ENCODE measurements around the gene LAMB1. TPM values are rescaled to one million over a fixed set of nuclear protein-coding genes. Genes with fewer than 3 reads are reported as not detected.

The LAMB1 gene
- total and polyA plus RNA-seq, 2 of the 13 experiments (the other 11 are each of a cell fraction or from before 2014, with no cell fraction given) = 109 to 124 TPM

DNA sequence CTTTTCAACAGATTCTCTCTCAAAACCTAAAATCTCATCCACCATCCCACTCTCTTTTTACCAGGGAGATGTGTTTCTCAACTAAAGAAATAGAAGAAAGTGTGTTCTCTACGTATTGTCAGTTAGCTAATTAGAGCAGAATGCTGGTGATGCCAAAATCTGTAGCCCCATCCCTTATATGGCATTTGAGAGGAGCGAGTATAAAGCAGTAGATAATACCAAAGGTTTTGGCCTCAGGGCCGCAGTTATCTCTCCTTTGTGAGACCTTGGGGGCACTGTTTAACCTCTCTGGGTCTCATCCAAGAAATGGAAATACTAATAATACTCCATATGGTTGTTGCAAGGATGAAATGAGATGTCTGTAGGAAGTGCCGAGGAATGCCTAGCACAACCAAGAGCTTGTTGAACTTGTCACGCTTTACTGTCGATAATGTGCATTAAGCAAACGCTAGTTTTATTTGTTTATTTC, 112.4 kb downstream of the LAMB1 start:
- Histone ChIP-seq H3K4me1 (ENCODE audit: insufficient read depth, low read length) (peaks cover 33% of the 10 kb centered on the region), H3K9me3 (ENCODE audit: low read length) (no peaks in the 10 kb centered on the region), H2AFZ (ENCODE audit: low read length) (peak overlapping the region; percentile 94), H3K27me3 (ENCODE audit: control insufficient read depth in 1 of 2, insufficient read depth in 2 of 2, low read length in 2 of 2) (no peaks in the 10 kb centered on the region; a peak in 1 of 5 replicates), H3K36me3 (replicated peaks in 1 of 2; ENCODE audit: control insufficient read depth in 1 of 2, insufficient read depth in 2 of 2, low read length in 2 of 2) (peaks cover 0 to 12% of the 10 kb centered on the region in 2 experiments; a peak in 3 of 5 replicates), H3K4me3 (replicated peaks in 1 of 3; ENCODE audit: insufficient read depth in 1 of 3, low read depth in 2 of 3, low read length in 3 of 3) (peak overlapping the region; percentile 73 to 86 (median 79)), H3K27ac (ENCODE audit: extremely low read length, insufficient read depth, low read length) (peak overlapping the region; percentile 86), H3K9ac (ENCODE audit: insufficient read depth, low read depth, low read length) (peak overlapping the region; percentile 91), H3K79me2 (ENCODE audit: insufficient read depth, low read length) (peaks cover 21% of the 10 kb centered on the region), H3K4me2 (ENCODE audit: low read depth, low read length) (peak overlapping the region; percentile 98), H4K20me1 (ENCODE audit: insufficient read depth, low read length) (peaks cover 9% of the 10 kb centered on the region; the same call in 1 of the 2 replicates)
- WGBS (ENCODE audit: low lambda C conversion rate) = 3% methylated on average over 7 of the region's 7 CpGs
- ATAC-seq (peak; percentile 5), DNase-seq (ENCODE audit: low spot score) (no peak), FAIRE-seq (no peak)
- ChIA-PET POLR2A (interaction anchor here (2.0 kb wide), 1 partner anchor 147 kb away, joined by 8 read pairs; no protein-coding TSS in a partner anchor), CTCF (ENCODE audit: low intra/inter-chr PET ratio, low total read pairs) (no interaction called here)
- in situ Hi-C loops (cut with HindIII; ENCODE audit: extremely low pct_ligation_motif_present, low pct_unique_long_range_greater_than_20kb) = loop anchor here (25.0 kb wide), 1 partner anchor 678 kb away; no protein-coding TSS in a partner anchor
- TF ChIP-seq IKZF4 (CRISPR knock-in tag; IDR thresholded peaks at IDR 0.05; ENCODE audit: borderline replicate concordance, low read depth, not compliant biosample characterization) (no peak), ATF7-NPFF (CRISPR knock-in tag; IDR thresholded peaks at IDR 0.05; ENCODE audit: low read depth) (no peak; the same call in 1 of the 2 replicates), ZBTB1 (CRISPR knock-in tag; IDR thresholded peaks at IDR 0.05; ENCODE audit: borderline replicate concordance) (no peak), ZNF329 (CRISPR knock-in tag; IDR thresholded peaks at IDR 0.05; ENCODE audit: low read depth) (no peak), SRF (IDR thresholded peaks at IDR 0.05; ENCODE audit: low read depth, low read length) (peak; percentile 86), RBM39 (IDR thresholded peaks at IDR 0.05; ENCODE audit: low read depth, low read length, poor library complexity, severe bottlenecking) (no peak), ZSCAN9 (CRISPR knock-in tag; IDR thresholded peaks at IDR 0.05; ENCODE audit: borderline replicate concordance) (peak; percentile 11; the same call in 1 of the 2 replicates), ADNP (CRISPR knock-in tag; IDR thresholded peaks at IDR 0.05) (no peak), ZNF772 (CRISPR knock-in tag; IDR thresholded peaks at IDR 0.05) (no peak), ZBTB7B (CRISPR knock-in tag; IDR thresholded peaks at IDR 0.05) (peak; percentile 36; the same call in 1 of the 2 replicates)
- TF ChIP-seq, protein P1, sequence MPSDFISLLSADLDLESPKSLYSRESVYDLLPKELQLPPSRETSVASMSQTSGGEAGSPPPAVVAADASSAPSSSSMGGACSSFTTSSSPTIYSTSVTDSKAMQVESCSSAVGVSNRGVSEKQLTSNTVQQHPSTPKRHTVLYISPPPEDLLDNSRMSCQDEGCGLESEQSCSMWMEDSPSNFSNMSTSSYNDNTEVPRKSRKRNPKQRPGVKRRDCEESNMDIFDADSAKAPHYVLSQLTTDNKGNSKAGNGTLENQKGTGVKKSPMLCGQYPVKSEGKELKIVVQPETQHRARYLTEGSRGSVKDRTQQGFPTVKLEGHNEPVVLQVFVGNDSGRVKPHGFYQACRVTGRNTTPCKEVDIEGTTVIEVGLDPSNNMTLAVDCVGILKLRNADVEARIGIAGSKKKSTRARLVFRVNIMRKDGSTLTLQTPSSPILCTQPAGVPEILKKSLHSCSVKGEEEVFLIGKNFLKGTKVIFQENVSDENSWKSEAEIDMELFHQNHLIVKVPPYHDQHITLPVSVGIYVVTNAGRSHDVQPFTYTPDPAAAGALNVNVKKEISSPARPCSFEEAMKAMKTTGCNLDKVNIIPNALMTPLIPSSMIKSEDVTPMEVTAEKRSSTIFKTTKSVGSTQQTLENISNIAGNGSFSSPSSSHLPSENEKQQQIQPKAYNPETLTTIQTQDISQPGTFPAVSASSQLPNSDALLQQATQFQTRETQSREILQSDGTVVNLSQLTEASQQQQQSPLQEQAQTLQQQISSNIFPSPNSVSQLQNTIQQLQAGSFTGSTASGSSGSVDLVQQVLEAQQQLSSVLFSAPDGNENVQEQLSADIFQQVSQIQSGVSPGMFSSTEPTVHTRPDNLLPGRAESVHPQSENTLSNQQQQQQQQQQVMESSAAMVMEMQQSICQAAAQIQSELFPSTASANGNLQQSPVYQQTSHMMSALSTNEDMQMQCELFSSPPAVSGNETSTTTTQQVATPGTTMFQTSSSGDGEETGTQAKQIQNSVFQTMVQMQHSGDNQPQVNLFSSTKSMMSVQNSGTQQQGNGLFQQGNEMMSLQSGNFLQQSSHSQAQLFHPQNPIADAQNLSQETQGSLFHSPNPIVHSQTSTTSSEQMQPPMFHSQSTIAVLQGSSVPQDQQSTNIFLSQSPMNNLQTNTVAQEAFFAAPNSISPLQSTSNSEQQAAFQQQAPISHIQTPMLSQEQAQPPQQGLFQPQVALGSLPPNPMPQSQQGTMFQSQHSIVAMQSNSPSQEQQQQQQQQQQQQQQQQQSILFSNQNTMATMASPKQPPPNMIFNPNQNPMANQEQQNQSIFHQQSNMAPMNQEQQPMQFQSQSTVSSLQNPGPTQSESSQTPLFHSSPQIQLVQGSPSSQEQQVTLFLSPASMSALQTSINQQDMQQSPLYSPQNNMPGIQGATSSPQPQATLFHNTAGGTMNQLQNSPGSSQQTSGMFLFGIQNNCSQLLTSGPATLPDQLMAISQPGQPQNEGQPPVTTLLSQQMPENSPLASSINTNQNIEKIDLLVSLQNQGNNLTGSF (CRISPR knock-in tag; IDR thresholded peaks at IDR 0.05) = no peak
- TF ChIP-seq, protein P2, sequence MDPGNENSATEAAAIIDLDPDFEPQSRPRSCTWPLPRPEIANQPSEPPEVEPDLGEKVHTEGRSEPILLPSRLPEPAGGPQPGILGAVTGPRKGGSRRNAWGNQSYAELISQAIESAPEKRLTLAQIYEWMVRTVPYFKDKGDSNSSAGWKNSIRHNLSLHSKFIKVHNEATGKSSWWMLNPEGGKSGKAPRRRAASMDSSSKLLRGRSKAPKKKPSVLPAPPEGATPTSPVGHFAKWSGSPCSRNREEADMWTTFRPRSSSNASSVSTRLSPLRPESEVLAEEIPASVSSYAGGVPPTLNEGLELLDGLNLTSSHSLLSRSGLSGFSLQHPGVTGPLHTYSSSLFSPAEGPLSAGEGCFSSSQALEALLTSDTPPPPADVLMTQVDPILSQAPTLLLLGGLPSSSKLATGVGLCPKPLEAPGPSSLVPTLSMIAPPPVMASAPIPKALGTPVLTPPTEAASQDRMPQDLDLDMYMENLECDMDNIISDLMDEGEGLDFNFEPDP (CRISPR knock-in tag; conservative IDR thresholded peaks at IDR 0.05) = 0 out of 2 replicates have a peak, but pooled peaks have one; percentile 75
- TF ChIP-seq, protein P3, sequence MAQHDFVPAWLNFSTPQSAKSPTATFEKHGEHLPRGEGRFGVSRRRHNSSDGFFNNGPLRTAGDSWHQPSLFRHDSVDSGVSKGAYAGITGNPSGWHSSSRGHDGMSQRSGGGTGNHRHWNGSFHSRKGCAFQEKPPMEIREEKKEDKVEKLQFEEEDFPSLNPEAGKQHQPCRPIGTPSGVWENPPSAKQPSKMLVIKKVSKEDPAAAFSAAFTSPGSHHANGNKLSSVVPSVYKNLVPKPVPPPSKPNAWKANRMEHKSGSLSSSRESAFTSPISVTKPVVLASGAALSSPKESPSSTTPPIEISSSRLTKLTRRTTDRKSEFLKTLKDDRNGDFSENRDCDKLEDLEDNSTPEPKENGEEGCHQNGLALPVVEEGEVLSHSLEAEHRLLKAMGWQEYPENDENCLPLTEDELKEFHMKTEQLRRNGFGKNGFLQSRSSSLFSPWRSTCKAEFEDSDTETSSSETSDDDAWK (CRISPR knock-in tag; IDR thresholded peaks at IDR 0.05) = no peak
- TF ChIP-seq, protein P4, sequence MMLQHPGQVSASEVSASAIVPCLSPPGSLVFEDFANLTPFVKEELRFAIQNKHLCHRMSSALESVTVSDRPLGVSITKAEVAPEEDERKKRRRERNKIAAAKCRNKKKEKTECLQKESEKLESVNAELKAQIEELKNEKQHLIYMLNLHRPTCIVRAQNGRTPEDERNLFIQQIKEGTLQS (CRISPR knock-in tag; IDR thresholded peaks at IDR 0.05) = no peak
- TF ChIP-seq, protein P5, sequence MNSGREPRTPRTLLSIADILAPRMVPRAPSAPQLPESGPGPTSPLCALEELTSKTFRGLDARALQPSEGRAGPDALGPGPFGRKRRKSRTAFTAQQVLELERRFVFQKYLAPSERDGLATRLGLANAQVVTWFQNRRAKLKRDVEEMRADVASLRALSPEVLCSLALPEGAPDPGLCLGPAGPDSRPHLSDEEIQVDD (CRISPR knock-in tag; IDR thresholded peaks at IDR 0.05; ENCODE audit: borderline replicate concordance) = no peak
- intact Hi-C loops (cut with micrococcal nuclease; ENCODE audit: unreplicated experiment) = loop anchor here (5.0 kb wide), 2 partner anchors 77 to 127 kb away; no protein-coding TSS in a partner anchor
- BruUV-seq (replicated peaks) = no TSS peak

Measured in HepG2 (cell line).